Measurements from ENCODE around the gene TRIP6. TPM values are rescaled to one million over a fixed set of nuclear protein-coding genes. Genes with fewer than 3 reads are reported as not detected.

The TRIP6 gene
- total and polyA plus RNA-seq, 2 experiments from 2014 or later: 44.6 to 112 TPM

DNA sequence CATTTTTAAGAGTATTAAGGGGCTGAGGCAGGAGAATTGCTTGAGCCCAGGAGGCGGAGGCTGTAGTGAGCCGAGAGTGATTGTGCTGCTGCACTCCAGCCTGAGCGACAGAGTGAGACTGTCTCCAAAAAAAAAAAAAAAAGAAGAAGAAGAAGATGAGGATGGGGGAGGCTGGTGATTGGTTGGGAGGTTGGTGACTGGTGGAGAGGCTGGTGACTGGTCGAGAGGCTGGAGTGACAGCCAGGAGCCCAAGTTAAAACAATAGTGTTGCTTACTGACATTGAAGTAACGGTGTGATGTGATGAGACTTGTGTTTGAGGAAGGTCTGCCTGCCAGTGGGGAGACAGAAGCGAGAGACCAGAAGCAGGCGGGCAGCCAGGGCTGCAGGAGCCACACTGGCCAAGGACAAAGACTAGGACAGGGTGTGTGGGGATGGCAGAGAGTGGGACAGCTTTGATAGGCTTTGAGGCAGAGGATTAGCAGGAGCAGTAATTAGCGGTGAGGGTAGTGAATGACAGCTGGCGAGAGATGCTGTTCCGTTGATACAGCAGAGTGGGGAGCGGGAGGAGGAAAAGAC lies 12.6 kb downstream of the TRIP6 start (continued):
- TF ChIP-seq ZNF462 (CRISPR knock-in tag; IDR thresholded peaks at IDR 0.05) (no peak), JUNB (IDR thresholded peaks at IDR 0.05; ENCODE audit: unreplicated experiment) (no peak), REST (IDR thresholded peaks at IDR 0.05; ENCODE audit: unreplicated experiment) (no peak), ZNF331 (CRISPR knock-in tag; IDR thresholded peaks at IDR 0.05; ENCODE audit: low read depth) (no peak)
- TF ChIP-seq, protein P1, sequence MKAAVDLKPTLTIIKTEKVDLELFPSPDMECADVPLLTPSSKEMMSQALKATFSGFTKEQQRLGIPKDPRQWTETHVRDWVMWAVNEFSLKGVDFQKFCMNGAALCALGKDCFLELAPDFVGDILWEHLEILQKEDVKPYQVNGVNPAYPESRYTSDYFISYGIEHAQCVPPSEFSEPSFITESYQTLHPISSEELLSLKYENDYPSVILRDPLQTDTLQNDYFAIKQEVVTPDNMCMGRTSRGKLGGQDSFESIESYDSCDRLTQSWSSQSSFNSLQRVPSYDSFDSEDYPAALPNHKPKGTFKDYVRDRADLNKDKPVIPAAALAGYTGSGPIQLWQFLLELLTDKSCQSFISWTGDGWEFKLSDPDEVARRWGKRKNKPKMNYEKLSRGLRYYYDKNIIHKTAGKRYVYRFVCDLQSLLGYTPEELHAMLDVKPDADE (IDR thresholded peaks at IDR 0.05): no peak

Data from GM23338 (cell line).